ENCODE data around the gene SULF2.

Gene SULF2

DNA sequence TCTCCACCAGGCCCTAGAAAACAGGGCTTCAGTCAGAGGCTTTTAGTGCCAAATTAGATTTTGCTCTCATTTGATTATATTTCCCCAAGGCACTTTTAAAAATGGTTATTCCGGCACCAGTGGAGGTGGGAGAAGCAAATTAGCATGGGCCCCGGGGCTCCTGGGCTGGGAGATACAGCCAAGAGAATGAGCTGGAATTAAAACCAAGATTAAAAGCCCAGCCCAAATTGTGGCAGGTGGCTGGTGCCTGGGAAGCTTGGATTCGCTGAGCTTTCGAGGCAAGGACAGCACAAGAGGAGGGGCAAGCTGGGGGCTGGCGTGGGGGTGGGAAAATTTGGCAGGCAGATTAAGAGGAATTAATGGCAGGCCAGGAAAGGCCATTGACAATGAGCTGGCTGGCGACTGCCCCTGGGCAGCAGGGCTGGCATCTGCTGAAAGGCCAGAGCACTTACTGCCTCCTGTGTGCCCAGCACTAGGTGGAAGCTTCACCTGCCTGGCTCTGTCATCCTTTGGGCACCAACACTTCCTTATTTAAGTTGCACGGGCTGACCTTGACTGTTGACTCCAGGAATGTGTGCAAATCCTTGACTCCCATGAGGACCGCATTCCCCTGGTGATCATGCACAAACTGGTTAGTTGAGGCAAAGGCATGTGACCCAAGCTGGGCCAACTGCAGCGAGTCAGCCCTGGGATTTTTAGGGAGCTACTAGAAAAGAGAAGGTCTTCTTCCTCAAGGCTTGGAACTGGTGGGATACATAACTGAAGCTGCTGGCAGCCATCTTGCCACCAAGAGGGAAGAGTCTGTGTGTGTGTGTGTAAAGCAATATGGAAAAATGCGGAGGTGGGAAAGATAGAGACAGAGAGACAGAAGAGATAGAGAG lies 76.1 kb downstream of the SULF2 start:
- DNase-seq (ENCODE audit: low read depth): no peak

DNA sequence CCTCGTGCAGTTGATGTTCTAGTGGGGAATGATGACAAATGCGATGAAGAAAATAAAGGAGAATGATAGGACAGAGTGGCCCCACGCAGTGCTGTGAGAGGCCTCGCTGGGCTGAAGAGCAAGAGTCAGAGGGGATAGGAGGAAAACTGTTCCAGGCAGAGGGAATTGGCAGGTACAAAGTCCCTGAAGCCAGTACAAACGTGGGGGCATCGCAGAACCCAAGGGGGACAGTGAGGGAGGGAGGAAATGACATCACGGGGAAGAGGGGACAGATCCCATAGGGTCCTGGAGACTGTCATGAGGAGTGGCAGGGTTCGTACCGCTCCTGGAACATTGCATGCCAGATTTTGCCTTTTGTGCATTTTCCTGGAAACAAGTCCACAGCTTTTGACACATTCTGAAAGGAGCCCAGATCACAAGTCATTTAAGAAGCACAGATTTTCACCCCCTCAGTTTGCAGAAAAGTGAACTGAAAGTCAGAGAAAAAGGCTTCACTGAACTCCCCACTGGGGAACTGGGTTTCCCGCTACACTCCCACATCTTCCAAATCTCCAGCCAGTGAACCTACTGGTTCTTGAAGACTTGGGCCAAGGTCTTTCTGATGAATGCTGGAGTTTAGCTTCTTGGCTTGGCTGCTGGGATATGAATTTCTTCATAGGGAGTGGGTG lies 77.0 kb downstream of the SULF2 start:
- no peak for DNase-seq (ENCODE audit: low read depth)

DNA sequence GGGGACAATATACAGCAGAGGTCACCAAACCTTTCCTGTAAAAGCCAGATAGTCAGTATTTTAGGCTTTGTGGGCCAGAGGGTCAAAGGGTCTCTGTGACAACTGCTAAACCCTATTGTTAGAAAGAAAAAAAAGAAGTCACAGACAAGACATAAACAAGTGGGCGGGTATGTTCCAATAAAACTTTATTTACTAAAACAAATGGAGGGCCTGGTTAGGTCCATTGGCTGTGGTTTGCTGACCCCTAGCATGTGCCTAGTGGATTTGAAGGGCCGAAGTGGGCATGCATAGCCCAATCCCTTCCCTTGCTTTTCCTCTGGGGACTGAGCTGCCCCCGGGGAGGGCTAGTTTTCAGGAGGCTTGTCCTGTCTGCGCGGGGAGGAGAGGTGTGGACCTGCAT lies 78.9 kb downstream of the SULF2 start:
- no peak for DNase-seq (ENCODE audit: low read depth)

DNA sequence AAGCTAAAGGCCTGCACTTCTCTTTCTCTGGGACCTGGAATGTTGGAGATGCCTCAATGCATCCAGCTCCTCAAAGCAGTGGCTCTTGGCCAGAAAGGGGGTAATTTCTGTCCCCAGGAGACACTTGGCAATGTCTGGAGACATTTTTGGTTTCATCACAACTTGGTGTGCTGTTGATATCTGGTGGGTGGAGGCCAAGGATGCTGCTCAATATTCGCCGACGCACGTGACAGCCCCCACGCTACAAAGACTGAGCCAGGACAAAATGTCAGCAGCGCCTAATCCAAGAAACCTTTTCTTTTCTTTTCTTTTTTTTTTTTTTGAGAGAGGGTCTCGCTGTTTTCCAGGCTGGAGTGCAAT lies 79.8 kb downstream of the SULF2 start:
- DNase-seq (ENCODE audit: low read depth): no peak

DNA sequence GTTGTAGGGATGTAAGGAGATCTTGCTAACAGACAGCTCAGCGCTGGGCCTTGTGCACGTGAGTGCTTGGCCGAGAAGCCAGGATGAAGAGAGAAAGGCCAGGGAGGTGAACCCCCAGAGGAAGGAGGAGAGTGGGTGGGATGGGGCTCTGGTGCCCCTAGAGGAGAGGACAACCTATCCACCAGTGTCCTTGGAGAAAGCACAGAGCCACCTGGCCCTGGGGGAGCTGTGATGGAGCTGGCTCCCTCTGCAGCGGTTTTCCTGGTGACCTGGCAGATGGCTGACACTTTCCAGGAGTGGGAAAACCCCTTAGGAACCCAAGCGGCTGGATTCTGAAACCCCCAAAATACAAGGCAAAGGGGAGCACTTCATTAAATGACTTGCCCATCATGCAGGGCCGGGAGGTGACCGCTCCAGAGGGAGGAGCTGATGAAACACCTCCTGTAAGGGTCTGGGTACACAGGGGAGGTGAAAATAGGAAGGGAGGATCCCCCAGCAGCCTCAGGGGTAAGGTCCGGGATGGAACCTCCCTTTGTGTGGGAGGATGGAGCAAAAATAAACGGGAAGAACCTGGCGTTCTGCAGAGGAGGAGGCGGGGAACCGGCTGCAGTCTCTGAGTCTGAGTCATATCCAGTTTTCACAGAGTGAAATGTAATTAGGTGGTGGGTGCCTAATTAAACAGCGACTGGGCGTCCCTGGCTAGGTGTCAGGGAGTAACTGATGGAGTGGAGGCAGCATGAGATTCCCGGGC lies 80.4 kb downstream of the SULF2 start:
- no peak for DNase-seq (ENCODE audit: low read depth)

DNA sequence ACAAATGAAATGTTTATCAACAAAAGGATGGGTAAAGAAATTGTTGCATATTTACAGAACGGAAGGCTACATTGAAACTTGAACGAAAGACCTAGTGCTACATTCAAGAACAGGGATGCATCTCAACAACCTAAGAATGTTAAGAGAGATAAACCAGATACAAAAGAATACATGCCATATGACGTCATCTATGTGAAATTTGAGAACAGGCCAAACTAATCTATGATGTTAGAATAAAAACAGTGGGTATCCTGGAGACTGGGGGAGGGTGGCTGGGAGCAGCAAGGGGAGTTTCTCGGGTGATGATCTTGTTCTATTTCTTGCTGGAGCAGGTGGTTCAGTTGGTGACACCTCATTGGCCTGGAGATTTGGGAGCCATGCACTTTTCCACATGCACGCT lies 81.5 kb downstream of the SULF2 start:
- DNase-seq (ENCODE audit: low read depth): no peak

DNA sequence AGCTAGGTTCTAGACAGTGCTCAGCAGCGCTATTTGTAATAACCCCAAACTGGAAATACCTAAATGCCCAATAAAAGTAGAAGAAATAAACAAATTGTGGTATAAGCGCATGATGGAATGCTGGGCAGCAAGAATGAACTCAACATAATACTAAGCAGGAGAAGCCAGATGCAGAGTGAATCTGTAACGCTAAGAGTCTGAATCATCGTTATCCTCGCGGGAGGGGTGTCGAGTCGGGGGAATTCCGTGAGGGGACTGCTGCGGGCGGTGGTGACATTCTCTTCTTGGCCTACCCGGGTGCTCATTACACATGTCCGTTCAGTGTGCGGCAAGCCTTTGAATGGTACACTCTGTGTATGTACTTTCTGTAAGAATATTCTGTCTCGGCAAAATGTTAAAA lies 83.7 kb downstream of the SULF2 start:
- no peak for DNase-seq (ENCODE audit: low read depth)

DNA sequence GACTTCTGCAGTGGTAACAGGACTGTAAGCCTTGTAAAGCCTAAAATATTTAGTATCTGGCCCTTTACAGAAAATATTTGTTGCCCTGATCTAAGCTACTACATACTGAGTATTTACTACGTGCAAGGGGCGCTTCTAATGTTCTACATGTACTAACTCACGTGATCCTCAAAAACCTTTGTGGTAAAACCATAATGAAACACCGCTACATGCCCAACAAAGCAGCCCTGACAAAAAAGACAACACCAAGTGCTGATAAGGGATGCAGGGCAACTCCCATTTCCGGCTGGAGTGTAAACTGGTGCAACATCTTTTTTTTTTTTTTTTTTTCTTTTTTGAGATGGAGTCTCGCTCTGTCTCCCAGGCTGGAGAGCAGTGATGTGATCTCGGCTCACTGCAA lies 85.0 kb downstream of the SULF2 start:
- DNase-seq (ENCODE audit: low read depth): no peak

DNA sequence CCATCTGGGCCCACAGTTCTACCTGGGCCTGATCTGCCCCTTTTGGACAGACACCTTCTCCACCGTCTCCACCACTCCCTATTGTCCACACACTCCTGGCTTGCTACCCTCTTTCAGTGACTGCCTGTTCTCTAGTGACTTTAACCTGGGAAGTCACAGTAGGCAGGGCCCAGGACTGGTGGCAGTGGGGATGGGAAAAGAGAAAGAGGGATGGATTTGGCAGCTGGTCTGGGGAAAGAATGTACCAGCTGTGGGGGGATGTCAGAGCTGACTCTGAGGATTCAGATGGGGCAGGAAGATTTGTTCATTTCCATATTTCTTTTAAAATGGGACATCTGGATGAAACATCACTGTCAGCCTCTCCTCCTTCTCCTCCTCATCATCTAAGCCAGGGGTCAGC lies 85.5 kb downstream of the SULF2 start:
- no peak for DNase-seq (ENCODE audit: low read depth)

DNA sequence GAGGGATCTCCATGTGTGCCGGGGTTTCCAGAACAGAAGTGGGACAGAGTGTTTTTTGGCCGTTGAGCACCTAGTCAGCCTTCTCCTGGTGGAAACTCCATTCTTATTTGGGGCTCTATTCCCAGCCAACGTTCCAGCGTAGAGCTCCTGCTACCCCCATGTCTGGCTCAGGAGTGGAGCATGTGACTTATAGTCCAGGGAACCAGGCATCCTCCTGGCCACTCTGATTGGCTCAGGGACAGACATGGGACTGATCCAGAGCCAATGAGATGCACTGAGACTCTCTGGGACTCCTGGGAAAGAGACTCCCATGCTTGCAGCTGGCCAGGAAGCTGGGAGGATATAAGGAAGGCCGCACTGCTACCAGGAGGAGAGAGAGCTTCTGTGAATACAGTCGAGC lies 87.1 kb downstream of the SULF2 start:
- no peak for DNase-seq (ENCODE audit: low read depth)

DNA sequence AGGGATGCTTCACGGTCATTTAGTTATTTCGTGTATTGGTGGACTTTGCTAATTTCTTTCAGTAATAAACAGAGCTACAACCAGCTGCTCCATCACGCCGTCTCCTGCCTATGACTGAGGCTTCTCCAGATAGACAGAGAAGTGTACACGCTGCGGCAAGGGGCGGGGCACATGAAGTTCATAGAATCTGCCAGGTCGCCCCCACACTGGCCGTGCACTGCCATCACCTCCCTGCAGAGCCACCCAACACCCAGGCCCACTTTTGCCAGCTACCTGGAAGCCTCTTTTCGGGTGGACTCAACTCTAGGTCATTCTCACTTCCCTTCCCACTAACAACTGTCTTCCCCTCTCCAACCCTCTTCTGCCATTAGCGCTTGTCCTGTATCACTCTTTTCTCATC lies 88.4 kb downstream of the SULF2 start:
- DNase-seq (ENCODE audit: low read depth): no peak

DNA sequence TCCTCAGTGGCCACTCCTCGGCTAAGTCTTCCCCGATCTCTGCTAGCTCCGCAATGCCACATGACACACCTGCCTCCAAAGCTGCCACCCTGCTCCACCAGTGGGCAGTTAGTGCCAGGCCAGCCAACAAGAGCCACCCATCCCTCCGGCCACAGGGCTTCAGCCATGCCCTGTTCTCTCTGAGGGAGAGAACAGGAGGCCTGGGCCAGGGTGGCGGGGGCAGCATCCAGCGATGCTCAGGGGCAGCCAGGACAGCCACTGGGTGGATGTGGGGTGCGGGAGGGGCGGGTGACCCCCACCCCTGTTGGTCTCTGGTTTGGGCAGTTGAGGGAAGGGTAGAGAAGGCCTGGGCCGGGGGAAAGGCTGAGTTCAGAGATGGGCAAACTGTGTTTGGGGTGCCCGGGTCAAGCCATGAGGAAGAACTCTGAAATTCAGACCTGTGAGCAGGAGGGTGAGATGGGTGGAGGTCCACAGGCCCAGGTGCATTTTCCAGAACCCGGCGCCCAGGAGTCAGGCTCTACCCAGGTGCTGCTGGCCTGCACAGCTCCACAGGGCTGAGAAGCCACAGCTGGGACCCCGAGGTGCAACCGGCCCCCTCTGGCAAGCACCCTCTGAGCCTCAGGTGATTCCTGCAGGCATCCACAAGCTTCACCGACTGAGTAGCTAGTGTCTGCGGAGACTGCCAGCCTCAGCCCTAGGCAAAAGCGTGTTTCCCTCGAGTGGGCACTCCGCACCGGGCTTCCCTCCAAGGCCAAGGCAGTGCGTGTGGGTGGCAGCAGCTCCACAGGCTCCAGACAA lies 91.1 kb downstream of the SULF2 start:
- DNase-seq (ENCODE audit: low read depth): no peak

DNA sequence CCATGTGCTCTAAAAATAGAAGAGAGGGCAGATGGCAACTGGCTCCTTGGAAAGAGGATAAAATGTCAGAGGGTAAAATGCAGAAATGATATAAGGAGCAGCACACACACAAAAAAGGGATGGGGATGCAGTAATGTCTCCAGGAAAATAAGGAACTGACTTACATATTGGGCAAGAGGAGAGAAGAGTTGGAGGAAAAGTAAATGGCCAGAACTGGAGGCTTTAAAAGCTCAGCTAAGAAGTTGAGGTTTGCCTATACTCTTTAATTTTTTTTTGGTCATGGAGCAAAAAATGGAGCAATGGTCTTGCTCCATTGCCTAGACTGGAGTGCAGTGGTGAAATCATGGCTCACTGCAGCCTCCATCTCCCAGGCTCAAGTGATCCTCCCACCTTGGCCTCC lies 93.7 kb downstream of the SULF2 start:
- DNase-seq (ENCODE audit: low read depth): no peak

DNA sequence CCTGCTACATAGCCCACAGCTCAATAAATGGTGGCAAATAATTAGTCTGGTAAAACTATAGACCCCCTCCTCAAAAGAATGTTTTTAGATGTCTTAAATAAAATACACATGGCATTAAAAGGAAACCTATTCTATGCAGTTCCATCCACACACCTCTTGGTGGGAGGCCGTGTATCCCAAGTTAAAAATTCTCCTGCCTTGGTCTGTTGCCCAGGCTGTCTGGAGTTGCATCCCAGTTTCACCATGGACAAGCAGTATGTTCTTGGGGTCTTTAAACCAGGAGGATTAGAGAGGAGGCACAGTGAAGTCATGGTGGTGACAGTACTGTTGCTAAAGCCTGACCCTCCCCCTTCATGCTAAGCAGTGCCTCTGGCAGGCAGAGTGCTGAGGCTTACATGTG lies 95.5 kb downstream of the SULF2 start:
- no peak for DNase-seq (ENCODE audit: low read depth)

DNA sequence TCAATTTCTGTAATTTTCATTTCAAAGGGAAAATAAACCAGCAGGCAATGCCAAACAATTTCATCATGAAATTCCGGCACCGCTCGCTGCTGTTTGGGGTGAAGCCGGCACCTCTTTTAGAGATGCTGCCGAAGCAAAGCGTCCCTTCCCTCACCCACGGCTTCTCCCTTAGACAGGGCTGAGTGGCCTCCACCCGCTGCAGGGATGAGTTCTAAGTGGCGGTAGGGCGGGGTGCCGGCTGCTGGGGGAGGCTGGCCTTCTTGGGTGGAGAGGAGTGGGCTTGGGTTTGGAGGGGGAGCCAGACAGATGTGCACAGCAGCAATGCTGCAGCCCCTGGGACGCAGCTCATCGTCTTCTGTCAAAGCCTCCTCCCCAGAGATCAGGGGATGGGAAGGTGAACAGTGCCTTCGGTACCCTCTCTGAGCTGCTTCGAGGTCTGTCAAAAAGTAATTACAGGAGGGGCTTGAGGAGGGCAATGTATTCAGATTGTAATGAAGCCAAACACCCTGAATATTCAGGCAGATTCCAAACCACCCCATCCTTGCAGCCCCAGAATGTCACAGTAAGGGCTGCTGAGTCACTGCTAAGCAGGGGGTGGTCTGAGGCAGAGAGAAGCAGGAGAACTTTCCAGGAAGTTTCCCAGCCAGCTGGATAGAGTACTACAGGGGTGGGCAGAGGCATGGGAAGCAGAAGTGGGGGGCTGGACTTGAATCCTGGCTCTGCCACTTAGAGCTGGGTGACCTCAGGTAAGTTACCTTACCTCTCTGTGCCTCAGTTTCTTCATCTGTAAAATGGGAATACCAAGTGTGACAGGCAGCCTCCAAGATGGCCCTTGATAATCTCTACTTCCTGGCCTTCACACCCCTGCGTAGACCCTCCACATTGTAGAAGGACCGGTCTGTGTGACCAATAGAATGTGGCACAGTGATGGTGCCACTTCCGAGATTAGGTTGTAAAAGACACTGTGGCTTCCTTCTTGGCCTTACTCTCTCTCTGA lies 96.6 kb downstream of the SULF2 start:
- no peak for DNase-seq (ENCODE audit: low read depth)

DNA sequence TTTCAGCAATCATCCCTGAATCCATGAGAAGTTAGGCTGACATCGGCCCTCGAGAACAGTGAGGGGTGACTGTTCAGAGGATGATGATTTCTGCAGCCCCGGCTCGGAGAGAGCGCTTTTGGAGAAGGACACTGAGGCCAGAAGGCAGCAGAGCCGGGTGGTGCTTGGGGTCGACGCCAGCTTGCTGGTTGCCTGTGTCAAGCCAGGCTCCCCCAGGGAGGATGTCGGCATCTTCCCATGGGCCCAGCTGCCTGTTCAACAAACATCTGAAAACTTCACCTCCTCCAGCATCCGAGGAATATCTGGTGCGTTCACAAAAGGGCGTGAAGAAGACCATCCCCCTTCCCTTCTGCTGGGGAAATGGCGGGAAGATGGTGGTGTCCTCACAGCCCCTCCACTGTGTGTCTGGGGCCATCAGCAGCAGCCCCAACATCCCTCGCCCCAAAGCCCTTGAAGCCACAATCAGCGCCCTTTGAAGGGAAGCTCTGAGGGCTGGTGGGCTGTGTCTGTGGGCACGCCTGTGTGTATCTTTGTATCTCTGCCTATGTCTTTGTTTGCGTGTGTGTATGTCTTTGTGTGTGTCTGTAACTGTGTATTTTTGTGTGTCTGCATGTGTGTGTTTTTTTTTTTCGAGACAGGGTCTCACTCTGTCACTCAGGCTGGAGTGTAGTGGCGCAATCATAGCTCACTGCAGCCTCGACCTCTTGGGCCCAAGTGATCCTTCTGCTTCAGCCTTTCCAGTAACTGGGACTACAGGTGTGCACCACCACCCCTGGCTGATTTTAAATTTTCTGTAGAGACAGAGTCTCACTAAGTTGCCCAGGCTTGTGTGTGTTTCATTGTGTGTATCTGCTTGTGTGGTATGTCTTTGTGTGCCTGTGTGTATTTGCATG lies 97.9 kb downstream of the SULF2 start:
- DNase-seq (ENCODE audit: low read depth): no peak

DNA sequence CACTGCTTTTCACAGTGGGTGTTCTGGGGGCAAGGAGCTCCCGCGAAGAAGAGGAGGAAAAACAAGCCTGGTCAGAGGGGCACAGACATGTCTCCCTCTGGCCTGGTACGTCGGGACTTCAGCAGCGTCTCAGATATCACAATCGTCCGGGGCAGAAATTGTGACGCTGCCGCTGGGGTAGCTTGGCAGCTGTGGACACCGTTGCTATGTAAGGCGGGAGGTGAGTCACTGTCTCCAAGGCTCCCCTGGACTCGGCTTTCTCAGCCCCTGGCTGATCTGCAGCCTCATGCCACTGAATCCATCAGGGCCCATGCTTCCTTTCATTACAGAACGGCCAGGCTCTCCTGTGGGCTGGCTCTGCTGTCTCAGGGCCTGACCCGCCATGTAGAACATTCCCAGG lies 98.7 kb downstream of the SULF2 start:
- DNase-seq (ENCODE audit: low read depth): no peak

DNA sequence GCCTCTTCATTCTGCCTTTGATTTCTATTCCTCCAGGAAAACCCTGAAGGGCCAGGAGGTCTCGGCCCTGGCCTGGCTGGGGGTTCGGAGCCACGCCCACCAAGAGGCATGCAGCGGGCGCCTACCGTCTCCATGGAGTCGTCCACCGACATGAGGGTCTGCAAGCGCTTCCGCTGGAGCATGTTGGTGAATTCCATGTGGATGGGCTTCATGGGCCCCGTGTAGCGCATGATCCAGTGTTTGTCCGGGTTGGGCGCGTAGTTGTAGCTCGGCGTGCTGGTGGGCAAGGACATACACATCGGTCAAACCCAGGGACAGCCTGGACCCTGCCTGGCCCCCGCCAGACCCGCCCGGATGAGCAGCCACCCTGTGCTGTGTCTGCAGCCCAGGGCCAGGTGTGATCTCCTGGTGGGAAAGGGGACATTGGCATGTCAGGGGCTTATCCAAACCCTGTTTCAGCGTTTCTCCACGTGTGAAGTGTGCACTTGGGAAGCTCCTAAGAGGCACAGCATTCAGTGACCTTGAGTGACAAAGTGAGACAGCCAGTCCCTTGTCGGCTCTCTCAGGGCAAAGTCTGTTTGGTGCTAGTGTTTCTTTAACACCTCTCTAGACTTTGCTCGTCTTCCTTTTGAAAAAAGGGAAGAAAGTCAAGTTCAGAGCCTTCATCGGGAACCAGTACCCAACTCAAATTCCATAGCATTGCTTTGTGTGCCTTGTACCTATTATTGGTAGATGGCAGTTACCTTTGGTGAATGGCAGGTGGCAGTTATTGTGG lies 100.8 kb downstream of the SULF2 start:
- DNase-seq (ENCODE audit: low read depth): no peak

DNA sequence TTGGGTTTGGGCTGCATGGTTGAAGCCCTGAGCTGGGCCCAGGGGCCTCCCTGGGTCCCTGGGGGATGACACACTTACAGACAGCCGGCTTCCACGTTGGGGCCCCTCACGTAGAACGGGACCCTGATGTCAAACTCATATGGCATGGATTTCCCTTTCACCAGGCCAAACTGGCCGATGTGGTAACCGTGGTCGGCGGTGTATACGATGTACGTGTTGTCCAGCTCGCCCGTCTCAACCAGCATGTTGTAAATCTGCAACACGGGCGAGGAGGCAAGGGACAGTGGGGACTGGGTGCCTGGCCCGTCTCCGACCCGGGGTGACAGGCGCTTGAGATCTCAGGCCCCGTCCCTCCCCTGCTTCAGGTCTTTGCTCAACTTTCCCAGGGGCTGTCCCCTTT lies 102.4 kb downstream of the SULF2 start:
- no peak for DNase-seq (ENCODE audit: low read depth)

Measured in T-helper 22 cell (primary cell).